GM21737 (cell line): ENCODE data around the gene DLX6.

Experiments
- ATAC-seq: cut with Tn5 transposase; IDR thresholded peaks from one replicate; pipeline ENCODE4 v1.9.1; 2021; ENCODE audit warnings: mild to moderate bottlenecking, moderate library complexity; ENCODE audit not compliant: unreplicated experiment

Gene DLX6

GRCh38 chr7:96995406-96996110 lies 9.8 kb upstream of the DLX6 start:
- ATAC-seq: no peak

GRCh38 chr7:96996111-96996957 lies 9.0 kb upstream of the DLX6 start:
- ATAC-seq: no peak

- no peak for ATAC-seq
Measured at GRCh38 chr7:96996958-96997511, 8.3 kb upstream of the DLX6 start.

- no peak for ATAC-seq
Measured at GRCh38 chr7:96997512-96998032, 7.8 kb upstream of the DLX6 start.

- ATAC-seq: no peak
Measured at GRCh38 chr7:96998333-96998732, 7.0 kb upstream of the DLX6 start.

GRCh38 chr7:96998744-96999143 lies 6.6 kb upstream of the DLX6 start:
- ATAC-seq: no peak

GRCh38 chr7:97001221-97001620 lies 4.1 kb upstream of the DLX6 start:
- no peak for ATAC-seq

GRCh38 chr7:97001656-97002554 lies 3.4 kb upstream of the DLX6 start:
- no peak for ATAC-seq

GRCh38 chr7:97002555-97003261 lies 2.6 kb upstream of the DLX6 start:
- no peak for ATAC-seq

GRCh38 chr7:97003262-97004246 lies 1.8 kb upstream of the DLX6 start:
- no peak for ATAC-seq

GRCh38 chr7:97004247-97005182 lies 838 bp upstream of the DLX6 start:
- ATAC-seq: no peak

- no peak for ATAC-seq
Measured at GRCh38 chr7:97006055-97006815, 882 bp downstream of the DLX6 start.

GRCh38 chr7:97006816-97007582 lies 1.6 kb downstream of the DLX6 start:
- no peak for ATAC-seq

- ATAC-seq: no peak
Measured at GRCh38 chr7:97007583-97007861, 2.2 kb downstream of the DLX6 start.

- ATAC-seq: no peak
Measured at GRCh38 chr7:97008275-97008917, 3.0 kb downstream of the DLX6 start.
